Inflammatory macrophage treated with lipopolysaccharide for 1 hour (primary cell): ENCODE results near the gene ERBB4.
"Not testable (repeated sequence)": the region's sequence is repeated elsewhere in the genome, so short reads cannot be mapped to it uniquely, and the experiment has no call there.

Experiments used
- DNase-seq, 2 donors: peaks; one replicate each; pipeline ENCODE4 v3.0.0-alpha.2; 2020 to 2022

ERBB4 gene

GRCh38 chr2:212124598-212124997 lies 414.0 kb downstream of the ERBB4 start:
- DNase-seq, result no peak

GRCh38 chr2:212119591-212119990 lies 419.0 kb downstream of the ERBB4 start:
- no peak for DNase-seq

GRCh38 chr2:212117926-212118325 lies 420.7 kb downstream of the ERBB4 start:
- DNase-seq, result no peak

- no peak for DNase-seq
These were observed 424.1 kb downstream of the ERBB4 start for GRCh38 chr2:212114489-212114888.

- no peak for DNase-seq
These were observed 426.2 kb downstream of the ERBB4 start for GRCh38 chr2:212112401-212112800.

GRCh38 chr2:212109792-212110680 lies 428.6 kb downstream of the ERBB4 start:
- no peak for DNase-seq

- DNase-seq, result no peak
These were observed 429.4 kb downstream of the ERBB4 start for GRCh38 chr2:212109217-212109616.

- DNase-seq, result no peak
These were observed 430.6 kb downstream of the ERBB4 start for GRCh38 chr2:212107989-212108388.

GRCh38 chr2:212107014-212107413 lies 431.6 kb downstream of the ERBB4 start:
- no peak for DNase-seq

GRCh38 chr2:212106536-212106935 lies 432.1 kb downstream of the ERBB4 start:
- DNase-seq, result not testable (repeated sequence)

GRCh38 chr2:212099658-212100057 lies 438.9 kb downstream of the ERBB4 start:
- DNase-seq, result no peak

GRCh38 chr2:212098966-212099365 lies 439.6 kb downstream of the ERBB4 start:
- DNase-seq, result no peak

GRCh38 chr2:212097001-212097400 lies 441.6 kb downstream of the ERBB4 start:
- DNase-seq, result no peak

- DNase-seq, result no peak
These were observed 448.7 kb downstream of the ERBB4 start for GRCh38 chr2:212089873-212090272.

- DNase-seq, result no peak
These were observed 450.2 kb downstream of the ERBB4 start for GRCh38 chr2:212088353-212088752.

GRCh38 chr2:212083492-212083891 lies 455.1 kb downstream of the ERBB4 start:
- DNase-seq, result no peak

- no peak for DNase-seq
These were observed 460.5 kb downstream of the ERBB4 start for GRCh38 chr2:212078103-212078502.

GRCh38 chr2:212076456-212076855 lies 462.1 kb downstream of the ERBB4 start:
- DNase-seq, result no peak

GRCh38 chr2:212073360-212073759 lies 465.2 kb downstream of the ERBB4 start:
- DNase-seq, result no peak

GRCh38 chr2:212066546-212066945 lies 472.1 kb downstream of the ERBB4 start:
- DNase-seq, result no peak

GRCh38 chr2:212064318-212064717 lies 474.3 kb downstream of the ERBB4 start:
- DNase-seq, result no peak

- DNase-seq, result peak in 1 of 2 donors; percentile 1
These were observed 486.0 kb downstream of the ERBB4 start for GRCh38 chr2:212052412-212053159.

GRCh38 chr2:212050871-212051270 lies 487.7 kb downstream of the ERBB4 start:
- no peak for DNase-seq

- DNase-seq, result no peak
These were observed 496.0 kb downstream of the ERBB4 start for GRCh38 chr2:212042562-212042961.
